ENCODE results near the gene DMRT2. TPM values are rescaled to one million over a fixed set of nuclear protein-coding genes. Genes with fewer than 3 reads are reported as not detected.

The DMRT2 gene
- total RNA-seq, 4 donors from 2014 or later: 3.1 to 11.7 (median 6.4) TPM

DNA sequence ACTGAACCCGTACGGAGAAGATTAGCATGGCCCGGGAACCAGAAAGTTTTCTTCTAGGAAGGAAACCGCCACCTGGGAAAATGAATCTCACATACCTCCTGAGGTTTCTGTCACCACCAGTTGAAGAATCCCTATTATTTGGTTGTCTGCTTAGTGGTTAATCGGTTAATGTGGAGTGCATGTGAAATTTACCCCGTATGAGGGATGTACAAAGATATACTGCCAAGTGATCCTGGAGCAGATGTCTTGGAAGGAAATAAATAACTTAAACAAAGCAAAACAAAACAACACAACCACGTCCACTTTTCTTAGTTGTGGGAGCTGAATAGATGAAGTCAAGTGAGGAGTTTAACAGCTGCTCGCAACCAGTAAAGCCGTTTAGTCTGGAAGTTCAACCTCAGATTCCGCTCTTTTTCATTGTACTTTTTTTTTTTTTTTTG lies 3.8 kb downstream of the DMRT2 start:
- H3K36me3 ChIP-seq: no peaks in the 10 kb centered on the region

DNA sequence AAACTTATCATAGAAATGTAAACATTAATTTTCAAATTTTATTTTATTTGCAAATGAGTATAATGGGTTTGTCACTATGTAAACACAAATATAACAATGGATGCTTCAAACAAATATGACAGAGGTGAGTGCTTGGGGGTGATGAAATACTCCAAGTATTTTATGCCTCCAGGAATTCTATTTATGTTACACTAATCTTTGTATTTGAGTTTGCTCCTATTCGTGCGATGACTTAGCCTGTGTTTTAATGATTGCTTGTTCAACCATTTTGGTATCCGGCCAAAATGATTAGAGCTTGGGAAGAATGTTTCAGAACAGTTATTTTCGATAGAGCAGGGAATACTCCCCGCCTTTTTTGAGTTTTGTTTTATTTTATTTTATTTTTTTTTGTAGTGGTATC lies 5.0 kb downstream of the DMRT2 start:
- H3K4me3 ChIP-seq: no peak overlapping the region
- H3K27ac ChIP-seq: no peak overlapping the region
- H3K36me3 ChIP-seq: no peaks in the 10 kb centered on the region
- TF ChIP-seq, protein P1, sequence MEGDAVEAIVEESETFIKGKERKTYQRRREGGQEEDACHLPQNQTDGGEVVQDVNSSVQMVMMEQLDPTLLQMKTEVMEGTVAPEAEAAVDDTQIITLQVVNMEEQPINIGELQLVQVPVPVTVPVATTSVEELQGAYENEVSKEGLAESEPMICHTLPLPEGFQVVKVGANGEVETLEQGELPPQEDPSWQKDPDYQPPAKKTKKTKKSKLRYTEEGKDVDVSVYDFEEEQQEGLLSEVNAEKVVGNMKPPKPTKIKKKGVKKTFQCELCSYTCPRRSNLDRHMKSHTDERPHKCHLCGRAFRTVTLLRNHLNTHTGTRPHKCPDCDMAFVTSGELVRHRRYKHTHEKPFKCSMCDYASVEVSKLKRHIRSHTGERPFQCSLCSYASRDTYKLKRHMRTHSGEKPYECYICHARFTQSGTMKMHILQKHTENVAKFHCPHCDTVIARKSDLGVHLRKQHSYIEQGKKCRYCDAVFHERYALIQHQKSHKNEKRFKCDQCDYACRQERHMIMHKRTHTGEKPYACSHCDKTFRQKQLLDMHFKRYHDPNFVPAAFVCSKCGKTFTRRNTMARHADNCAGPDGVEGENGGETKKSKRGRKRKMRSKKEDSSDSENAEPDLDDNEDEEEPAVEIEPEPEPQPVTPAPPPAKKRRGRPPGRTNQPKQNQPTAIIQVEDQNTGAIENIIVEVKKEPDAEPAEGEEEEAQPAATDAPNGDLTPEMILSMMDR (IDR thresholded peaks at IDR 0.05): no peak
- TF ChIP-seq EP300 (IDR thresholded peaks at IDR 0.05): no peak
- H3K4me1 ChIP-seq: peaks cover 0 to 31% (median 13%) of the 10 kb centered on the region in 4 donors
- peaks cover 0 to 71% of the 10 kb centered on the region in 2 donors for H3K27me3 ChIP-seq
- no peaks in the 10 kb centered on the region for H3K9me3 ChIP-seq
- WGBS, 2 donors: 53 to 54% methylated on average over 5 of the region's 5 CpGs
- no peak for DNase-seq (ENCODE audit: low spot score in 2 of 2)

More for the DNA sequence above, 3.8 kb downstream of the DMRT2 start:
- Histone ChIP-seq H3K4me3 (no peak overlapping the region), H3K27ac (no peak overlapping the region), H3K4me1 (peaks cover 0 to 42% (median 13%) of the 10 kb centered on the region in 4 donors), H3K27me3 (peaks cover 4 to 83% of the 10 kb centered on the region in 2 donors), H3K9me3 (no peaks in the 10 kb centered on the region)
- DNase-seq (ENCODE audit: low spot score in 2 of 2): no peak
- no peak for TF ChIP-seq EP300 (IDR thresholded peaks at IDR 0.05)
- no peak for TF ChIP-seq POLR2A (IDR thresholded peaks at IDR 0.05)
- TF ChIP-seq, protein P1 (IDR thresholded peaks at IDR 0.05): no peak
- WGBS, 2 donors: 29 to 31% methylated on average over 10 of the region's 10 CpGs

DNA sequence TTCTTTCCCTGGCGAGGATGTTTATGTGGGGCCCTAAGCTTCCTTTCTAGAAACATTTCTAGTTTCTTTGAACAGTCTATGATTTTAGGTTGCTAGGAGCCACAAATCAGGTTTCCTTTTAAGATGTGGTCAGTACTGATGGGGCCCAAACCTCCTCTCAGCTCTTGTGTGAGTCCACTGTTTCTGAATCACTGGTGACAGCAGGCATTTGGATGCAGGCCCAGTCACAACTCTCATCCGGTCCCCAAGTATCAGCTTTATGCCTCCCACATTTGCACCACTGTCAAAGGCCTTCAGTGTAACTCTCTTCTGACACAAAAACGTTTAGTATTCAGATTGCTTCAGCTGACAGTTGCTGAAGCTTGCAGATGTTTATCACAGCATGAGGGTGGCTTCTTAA lies 7.8 kb downstream of the DMRT2 start:
- WGBS, 2 donors: 45 to 46% methylated on average over 3 of the region's 3 CpGs
- peaks cover 0 to 45% of the 10 kb centered on the region in 2 donors for H3K27me3 ChIP-seq

DNA sequence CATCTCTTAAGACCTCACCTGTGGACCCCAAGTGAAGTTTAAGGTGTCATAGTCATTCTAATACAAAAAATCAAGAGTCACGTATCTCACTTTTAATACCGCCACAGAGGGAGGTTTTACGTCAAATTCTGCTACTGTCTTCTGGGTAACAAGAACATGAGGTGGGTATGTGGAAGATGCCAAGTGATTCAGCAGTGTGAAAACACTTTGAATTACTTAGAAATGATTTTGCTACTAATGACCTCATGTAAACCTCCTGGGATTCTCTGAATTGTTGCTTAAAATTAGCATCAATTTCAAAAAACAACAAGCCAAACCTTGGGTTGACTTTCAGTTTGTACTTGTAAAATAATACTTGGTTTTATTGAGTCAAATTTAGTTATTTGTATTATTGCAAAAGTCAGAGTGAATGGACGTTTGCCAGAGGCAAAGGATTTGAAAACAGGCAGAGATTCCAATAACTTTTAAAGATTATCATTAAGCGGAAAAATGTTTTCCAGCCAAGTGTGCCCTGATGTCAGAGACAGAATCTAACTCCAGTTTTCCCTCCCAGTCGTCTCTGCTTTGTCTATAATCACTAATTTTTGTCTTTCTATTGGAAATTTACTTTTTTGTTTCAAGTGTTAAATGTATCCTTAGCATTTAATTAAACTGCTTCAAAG lies 8.8 kb downstream of the DMRT2 start:
- no peak for TF ChIP-seq POLR2A (IDR thresholded peaks at IDR 0.05)
- TF ChIP-seq, protein P1 (IDR thresholded peaks at IDR 0.05): no peak
- no peak for TF ChIP-seq EP300 (IDR thresholded peaks at IDR 0.05)
- 73 to 85% methylated on average over 6 of the region's 6 CpGs for WGBS, 2 donors
- Histone ChIP-seq H3K4me3 (no peak overlapping the region), H3K27ac (no peak overlapping the region), H3K9me3 (no peaks in the 10 kb centered on the region), H3K4me1 (no peaks in the 10 kb centered on the region), H3K36me3 (no peaks in the 10 kb centered on the region), H3K27me3 (peaks cover 0 to 34% of the 10 kb centered on the region in 2 donors)
- no peak for DNase-seq (ENCODE audit: low spot score in 2 of 2)

More for the DNA sequence above, 7.8 kb downstream of the DMRT2 start:
- Histone ChIP-seq H3K9me3 (no peaks in the 10 kb centered on the region), H3K4me1 (peaks cover 0 to 4% (median under 1%) of the 10 kb centered on the region in 4 donors), H3K36me3 (no peaks in the 10 kb centered on the region), H3K4me3 (no peak overlapping the region), H3K27ac (no peak overlapping the region)
- no peak for DNase-seq (ENCODE audit: low spot score in 2 of 2)
- no peak for TF ChIP-seq EP300 (IDR thresholded peaks at IDR 0.05)
- TF ChIP-seq, protein P1 (IDR thresholded peaks at IDR 0.05): no peak
- TF ChIP-seq POLR2A (IDR thresholded peaks at IDR 0.05): no peak

DNA sequence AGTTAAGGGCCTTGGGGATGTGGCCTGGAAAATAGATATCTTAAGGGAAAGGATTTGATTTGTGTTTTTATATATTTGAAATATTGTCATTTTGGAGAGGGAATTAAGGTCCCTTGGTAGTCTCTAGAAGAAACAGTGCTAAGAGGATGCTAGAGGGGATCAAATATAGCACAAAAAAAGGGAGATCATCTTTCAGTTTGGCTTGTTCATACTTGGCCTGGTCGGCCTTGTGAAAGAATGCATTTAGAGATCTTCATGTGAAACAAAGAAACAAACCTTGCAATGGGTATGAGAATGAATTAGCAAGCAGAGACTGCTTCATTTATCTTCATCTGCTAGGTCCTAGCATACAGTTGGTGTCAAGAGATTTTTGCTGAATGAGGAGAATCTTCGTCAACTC lies 15.0 kb downstream of the DMRT2 start:
- Histone ChIP-seq H3K27ac (no peak overlapping the region), H3K4me1 (no peaks in the 10 kb centered on the region), H3K4me3 (no peak overlapping the region), H3K36me3 (no peaks in the 10 kb centered on the region), H3K9me3 (peaks cover 0 to 8% (median 2%) of the 10 kb centered on the region in 4 donors), H3K27me3 (no peaks in the 10 kb centered on the region)
- 66 to 77% methylated on average over 2 of the region's 2 CpGs for WGBS, 2 donors
- TF ChIP-seq EP300 (IDR thresholded peaks at IDR 0.05) (no peak), POLR2A (IDR thresholded peaks at IDR 0.05) (no peak)
- TF ChIP-seq, protein P1 (IDR thresholded peaks at IDR 0.05): no peak
- DNase-seq (ENCODE audit: low spot score in 2 of 2): no peak

All from tibial nerve (tissue), 4 donors.